NCI-H1694 treated with DMSO at 0.1 percent for 48 hours (cell line): Measurements from ENCODE around the gene ALPK3.
"Not testable (repeated sequence)": the region's sequence is repeated elsewhere in the genome, so short reads cannot be mapped to it uniquely, and the experiment has no call there.

Source experiments
- DNase-seq: peaks from one replicate; lab custom pipeline; 2025; lab: John Stamatoyannopoulos, UW

Gene ALPK3

GRCh38 chr15:84845631-84846030 lies 28.5 kb downstream of the ALPK3 start:
- not testable (repeated sequence) for DNase-seq

- DNase-seq: no peak
These were observed 29.1 kb downstream of the ALPK3 start for GRCh38 chr15:84846269-84846668.

- DNase-seq: no peak
These were observed 30.2 kb downstream of the ALPK3 start for GRCh38 chr15:84847382-84847781.

GRCh38 chr15:84852212-84852611 lies 35.1 kb downstream of the ALPK3 start:
- DNase-seq: no peak

- DNase-seq: no peak
These were observed 38.0 kb downstream of the ALPK3 start for GRCh38 chr15:84855136-84855535.

- DNase-seq: no peak
These were observed 38.6 kb downstream of the ALPK3 start for GRCh38 chr15:84855765-84856164.

GRCh38 chr15:84856731-84857417 lies 39.7 kb downstream of the ALPK3 start:
- no peak for DNase-seq

GRCh38 chr15:84857418-84858004 lies 40.4 kb downstream of the ALPK3 start:
- no peak for DNase-seq

GRCh38 chr15:84858231-84858630 lies 41.1 kb downstream of the ALPK3 start:
- DNase-seq: no peak

- DNase-seq: no peak
These were observed 42.0 kb downstream of the ALPK3 start for GRCh38 chr15:84859144-84859543.

GRCh38 chr15:84859651-84860050 lies 42.5 kb downstream of the ALPK3 start:
- DNase-seq: no peak

GRCh38 chr15:84861781-84862180 lies 44.6 kb downstream of the ALPK3 start:
- no peak for DNase-seq

- DNase-seq: no peak
These were observed 45.2 kb downstream of the ALPK3 start for GRCh38 chr15:84862214-84862975.

GRCh38 chr15:84863565-84864443 lies 46.6 kb downstream of the ALPK3 start:
- DNase-seq: no peak

GRCh38 chr15:84864444-84864795 lies 47.3 kb downstream of the ALPK3 start:
- no peak for DNase-seq

- DNase-seq: no peak
These were observed 48.0 kb downstream of the ALPK3 start for GRCh38 chr15:84865074-84865569.

GRCh38 chr15:84868037-84868880 lies 51.1 kb downstream of the ALPK3 start:
- no peak for DNase-seq

GRCh38 chr15:84869510-84869909 lies 52.4 kb downstream of the ALPK3 start:
- DNase-seq: no peak

GRCh38 chr15:84871428-84871985 lies 54.4 kb downstream of the ALPK3 start:
- no peak for DNase-seq

GRCh38 chr15:84872009-84872910 lies 55.1 kb downstream of the ALPK3 start:
- DNase-seq: no peak
